ENCODE measurements around the gene LHFPL3.
"Not testable (repeated sequence)": the region's sequence is repeated elsewhere in the genome, so short reads cannot be mapped to it uniquely, and the experiment has no call there.

LHFPL3 gene

DNA sequence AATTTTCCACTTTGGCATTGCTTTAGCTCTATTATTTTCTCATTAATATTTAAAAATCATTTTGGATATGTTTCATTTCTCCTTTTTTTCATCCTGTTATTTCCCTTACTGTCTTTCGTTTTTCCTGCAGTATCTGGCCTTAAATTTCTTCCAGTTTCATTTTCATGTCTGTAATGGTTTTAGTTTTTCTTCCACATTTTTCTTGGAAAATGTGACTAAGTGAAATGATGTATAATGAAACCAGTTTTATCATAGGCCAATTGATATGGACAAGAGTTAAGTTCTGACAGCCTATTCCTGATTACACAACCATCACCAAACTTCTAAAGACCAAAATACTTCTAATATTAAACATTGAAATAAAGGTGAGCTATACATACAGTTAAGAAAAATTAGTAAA lies 158.5 kb downstream of the LHFPL3 start:
- DNase-seq, result no peak

DNA sequence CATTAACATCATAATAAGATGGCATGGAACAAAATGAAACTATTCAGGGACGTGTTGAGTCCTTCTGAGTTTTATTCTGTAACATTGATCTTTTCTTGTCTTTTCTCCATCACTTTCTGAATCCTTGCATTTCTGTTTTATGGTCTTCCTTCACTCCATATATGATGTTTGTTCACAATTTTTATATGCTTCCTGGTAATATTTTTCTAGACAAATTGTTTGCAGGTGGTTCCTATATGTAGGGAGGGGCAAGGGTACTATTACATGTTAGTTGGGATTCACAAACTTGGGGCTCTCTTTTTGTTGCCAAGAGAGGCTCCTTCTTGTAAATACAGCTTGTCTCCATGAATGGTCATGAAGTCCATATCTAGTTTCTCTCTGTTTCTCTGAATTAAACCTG lies 159.2 kb downstream of the LHFPL3 start:
- no peak for DNase-seq

DNA sequence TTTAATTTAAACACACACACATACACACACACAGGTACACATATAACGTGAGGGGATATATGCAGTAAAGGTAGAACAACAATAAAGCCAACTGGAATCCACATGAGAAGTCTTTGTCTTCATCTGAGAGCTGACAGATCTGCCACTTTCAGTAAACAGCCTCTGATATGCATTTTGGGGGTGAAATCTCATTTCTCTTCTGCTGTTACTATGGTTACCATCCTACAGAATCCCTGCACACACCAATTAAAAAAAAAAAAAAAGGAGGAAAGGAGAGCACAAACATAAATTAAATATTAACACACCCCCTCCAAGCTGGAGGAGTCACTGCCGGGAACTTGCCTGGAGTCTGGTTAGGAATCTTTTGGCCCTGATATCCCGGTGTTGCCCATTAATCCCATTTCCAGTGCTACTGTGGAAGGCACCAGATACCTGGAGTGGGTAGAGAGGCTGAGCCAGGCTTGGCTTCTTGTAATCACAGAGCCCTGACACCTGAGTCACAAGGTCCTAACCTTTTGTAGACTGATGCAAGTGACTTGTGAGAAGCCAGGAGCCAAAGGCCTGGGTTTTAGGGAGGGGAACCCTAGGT lies 169.1 kb downstream of the LHFPL3 start:
- no peak for DNase-seq

DNA sequence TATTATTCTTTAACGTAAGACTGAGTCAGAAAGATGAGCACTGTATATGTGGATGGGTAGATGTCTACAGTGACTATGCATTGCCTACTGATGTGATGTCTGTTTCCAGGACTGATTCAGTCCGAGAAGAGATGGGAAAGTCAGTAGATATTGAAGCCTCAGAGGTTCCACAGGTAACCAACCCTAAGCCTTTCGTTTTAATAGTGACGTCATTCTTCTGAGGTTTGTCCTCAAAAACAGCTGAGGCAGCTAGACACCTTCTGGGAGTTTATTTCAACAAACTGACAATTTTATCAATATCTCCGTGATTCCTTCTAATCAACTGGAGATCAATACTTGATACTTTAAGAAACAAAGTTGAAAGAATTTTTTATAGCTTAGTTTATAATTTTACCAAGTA lies 171.6 kb downstream of the LHFPL3 start:
- no peak for DNase-seq

DNA sequence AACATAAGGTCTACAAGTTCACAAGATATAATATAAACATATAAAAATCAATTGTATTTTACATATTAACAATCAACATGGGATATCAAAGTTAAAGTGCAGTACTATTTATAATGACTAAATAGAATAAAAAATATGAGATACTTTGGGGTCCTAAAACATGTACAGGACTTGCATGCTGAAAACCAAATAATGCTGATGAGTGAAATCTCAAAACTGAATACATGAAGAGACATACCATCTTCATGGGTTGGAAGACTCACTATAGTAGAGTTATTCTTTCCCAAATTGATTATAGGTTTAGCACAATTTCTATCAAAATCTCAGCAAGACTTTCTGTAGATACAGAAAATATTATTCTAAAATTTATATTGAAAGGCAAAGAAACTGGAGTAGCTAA lies 181.5 kb downstream of the LHFPL3 start:
- no peak for DNase-seq

DNA sequence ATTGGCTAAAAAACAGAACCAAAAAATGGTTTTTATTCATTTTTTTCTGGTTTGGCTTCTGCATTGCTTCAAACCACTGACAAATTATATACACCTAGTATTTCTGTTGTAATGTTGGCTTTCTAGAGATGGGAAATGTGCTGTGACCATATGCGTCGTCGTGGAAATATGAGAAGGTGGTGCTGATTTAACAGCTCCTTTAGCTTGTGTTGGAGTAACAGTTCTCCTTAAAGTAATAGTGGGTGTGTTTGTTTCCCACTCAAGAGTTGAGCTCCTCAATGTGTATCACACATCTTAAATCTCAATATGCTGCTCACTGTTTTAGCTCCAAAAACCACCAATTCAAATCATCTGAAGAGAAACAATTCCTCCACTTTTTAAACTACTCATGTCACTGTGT lies 196.4 kb downstream of the LHFPL3 start:
- no peak for DNase-seq

DNA sequence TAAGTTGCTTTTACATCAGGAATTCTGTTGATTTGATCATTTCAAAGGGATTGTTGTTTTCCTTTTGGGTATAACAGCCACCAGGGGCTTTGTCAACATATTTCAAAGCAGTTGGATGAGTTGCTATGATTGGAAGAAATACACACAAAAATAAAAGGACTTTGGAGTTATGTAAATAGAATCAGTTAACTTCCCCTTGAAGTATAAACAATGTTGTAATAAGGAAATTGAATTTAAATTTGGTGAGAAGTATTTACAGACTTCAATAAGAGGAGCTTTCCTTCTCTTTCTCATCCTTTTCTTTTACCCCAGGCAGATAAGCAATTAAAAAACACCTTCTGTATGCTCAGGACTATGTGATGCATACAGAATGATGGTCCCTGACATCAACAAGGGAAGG lies 199.7 kb downstream of the LHFPL3 start:
- no peak for DNase-seq

DNA sequence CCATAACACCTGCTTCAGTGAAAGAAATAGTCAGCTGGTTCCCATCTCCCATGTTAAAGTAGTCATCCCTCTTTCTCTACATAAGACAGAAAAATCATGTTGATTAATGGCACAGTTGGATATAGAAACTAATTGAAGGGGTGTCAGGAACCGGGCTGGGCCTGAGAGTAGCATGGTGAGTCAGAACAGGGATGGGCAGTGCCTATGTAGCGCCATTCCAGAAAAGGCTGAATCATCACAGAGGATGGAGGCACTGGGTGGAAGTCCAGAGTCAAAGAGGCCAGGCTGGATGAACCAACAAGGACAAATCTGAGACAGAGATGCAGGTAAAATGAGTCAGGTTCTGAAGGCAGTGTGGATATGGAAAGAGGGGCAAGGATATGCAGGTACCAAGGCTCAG lies 201.2 kb downstream of the LHFPL3 start:
- DNase-seq, result no peak

DNA sequence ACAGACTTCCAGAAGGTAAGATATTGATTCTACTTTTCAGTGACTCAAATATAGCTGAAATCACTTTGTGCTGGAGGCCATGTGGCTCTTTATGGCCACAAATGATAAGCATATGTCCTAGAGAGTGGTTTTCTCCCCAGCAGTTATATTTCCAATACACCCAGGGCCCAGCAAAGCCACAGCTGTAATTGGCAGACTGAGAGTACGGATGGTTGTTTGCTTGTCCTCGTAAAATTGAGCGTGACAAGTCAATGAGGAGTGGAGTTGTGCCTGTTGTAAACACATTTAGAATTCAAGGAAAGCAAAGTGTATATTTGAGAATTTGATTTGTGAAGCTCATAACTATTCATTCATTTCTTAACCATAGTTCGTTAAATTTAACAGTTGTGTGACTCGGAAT lies 201.8 kb downstream of the LHFPL3 start:
- DNase-seq, result no peak

DNA sequence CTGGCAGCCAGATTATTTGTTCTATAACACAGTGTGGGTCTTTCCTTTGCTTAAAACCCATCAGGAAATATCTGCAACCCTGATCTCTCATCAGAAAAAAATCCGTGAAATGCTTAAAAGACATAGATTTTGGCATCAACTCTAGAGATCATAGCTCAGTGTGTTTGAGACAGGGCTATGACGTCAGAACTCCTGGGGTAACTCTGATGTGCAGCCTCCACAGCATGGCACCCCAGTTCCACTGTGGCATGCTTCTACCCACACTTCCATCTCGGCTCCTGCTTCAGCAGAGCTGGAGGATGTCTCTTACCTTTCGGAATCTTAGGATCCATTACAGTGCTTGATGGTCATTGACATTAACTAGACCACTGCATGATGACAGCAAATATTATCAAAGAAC lies 205.7 kb downstream of the LHFPL3 start:
- no peak for DNase-seq

DNA sequence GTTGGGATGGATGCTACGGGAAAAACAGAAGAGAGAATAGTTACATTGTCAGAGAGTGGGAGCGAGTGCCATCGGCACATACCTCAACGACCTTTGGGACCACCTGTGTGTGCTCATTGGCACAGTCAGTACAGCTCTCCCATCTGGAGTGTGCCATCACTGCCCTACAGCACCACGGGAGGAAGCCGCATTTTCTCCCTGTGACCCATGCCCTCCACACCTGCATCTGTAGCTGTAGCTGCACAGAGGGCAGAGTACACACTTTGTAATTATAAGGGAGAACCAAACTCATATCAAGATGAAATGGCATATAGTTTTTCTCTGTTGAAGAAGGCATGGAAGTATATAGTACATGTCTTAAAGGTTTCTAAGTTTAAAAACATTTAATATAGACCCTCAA lies 207.4 kb downstream of the LHFPL3 start:
- DNase-seq, result no peak

DNA sequence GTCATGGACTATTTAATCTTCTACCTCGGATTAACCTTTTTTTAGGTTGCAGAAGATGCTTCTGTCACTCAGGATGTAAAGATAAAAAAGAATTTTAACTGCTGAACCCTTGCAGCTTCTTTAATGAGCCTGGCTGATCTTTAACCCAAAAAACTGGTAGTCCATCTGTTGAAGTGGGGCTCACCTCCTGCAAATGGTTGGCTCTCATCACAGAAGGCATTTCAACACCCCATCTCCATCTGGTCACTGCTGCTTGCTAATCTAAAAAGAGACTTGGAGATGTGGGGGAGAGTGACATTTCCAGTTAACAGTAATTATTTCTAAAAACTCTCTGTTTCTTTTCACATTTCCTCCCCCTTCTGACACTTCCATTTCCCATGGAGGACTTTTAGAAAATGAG lies 208.6 kb downstream of the LHFPL3 start:
- DNase-seq, result no peak

DNA sequence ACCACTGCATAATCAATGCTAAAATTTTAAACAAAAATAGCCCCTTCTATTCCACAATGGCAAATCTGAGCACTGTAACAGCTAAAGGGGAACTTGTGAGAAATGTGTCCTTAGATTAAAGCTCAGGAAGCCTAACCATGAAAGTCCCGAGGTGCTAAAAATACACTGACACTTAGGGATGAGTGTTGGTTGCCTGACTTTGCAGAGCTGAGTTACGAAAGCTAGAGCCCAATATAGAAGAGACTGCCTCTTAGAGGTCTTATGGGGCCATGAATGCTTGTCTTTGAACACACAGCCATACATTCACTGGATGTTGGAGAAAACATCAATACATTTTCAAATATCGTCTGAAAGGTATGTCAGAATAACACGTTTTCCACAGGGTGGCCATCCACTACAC lies 209.7 kb downstream of the LHFPL3 start:
- DNase-seq, result no peak

DNA sequence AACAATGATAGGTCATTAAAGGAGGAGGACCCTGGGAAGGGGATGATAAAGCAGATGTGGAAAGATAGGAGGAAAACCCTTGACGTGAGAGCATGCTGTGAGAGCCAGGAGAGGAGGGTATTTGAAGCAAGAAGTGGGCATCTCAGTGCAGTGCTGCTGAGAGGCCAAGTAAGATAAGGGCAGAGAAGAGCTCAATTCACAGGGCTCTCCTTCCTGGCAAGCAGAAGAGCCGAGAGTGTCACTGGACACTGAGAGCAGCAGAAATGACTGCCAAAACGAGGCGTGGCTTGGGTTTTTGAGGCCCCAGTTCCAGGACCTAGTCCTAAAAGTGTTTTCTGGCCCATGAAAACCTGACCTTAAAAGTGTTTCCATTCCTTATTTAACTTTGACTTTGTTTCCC lies 213.5 kb downstream of the LHFPL3 start:
- no peak for DNase-seq

DNA sequence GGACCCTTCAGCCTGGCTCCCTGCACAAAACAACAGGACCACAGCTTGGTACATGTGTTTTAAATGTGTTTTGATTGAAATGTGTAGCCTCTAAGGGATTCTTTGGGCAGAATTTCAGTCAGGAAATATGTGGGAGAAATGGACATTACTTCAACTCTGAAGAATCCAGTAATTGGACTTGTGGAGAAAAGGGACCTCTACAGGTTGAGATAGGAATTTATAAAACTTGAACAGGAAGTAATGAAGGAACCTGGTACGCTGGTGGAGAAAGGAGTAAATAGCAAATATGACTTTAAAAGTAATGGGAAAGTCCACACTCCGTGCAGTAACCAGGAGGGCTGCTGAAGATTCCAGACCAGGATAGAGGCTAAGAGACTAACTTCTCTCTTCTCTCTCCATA lies 220.5 kb downstream of the LHFPL3 start:
- DNase-seq, result no peak

DNA sequence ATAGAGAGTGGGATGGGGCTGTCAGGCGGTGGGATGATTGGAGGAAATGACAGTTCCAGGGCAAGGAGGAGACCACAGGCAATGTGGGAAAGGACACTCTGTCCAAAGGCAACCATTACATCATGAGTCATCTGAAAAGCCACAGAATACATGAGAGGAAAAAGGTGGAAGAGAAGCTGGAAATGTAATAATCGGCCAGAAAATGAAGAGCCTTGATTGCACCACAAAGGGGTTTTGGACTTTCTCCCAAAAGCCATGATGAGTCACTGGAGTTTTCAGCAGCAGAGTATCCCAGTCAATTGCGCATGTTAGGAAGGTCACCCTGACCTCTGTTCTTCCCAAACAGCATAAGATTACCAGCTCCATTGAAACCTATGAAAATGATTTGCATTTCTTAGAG lies 222.0 kb downstream of the LHFPL3 start:
- DNase-seq, result no peak

DNA sequence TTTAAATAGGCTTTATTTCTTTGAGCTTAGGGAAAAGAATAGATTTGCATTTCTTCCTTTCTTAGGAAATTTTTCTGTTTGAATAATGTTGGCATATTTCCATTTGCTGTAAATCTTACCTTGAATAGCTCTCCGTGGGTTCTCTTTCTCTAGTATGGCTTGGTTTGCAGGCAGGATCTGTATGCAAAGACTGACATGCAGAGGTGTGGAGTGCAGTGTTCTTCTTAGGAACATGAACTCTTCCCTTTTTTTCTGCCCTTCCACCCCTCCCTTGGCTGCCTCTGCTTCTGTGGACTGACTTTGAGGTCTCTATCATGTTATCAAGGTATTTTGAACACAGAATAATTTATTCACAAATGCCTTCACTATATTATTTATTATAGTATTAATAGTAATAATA lies 222.8 kb downstream of the LHFPL3 start:
- no peak for DNase-seq

DNA sequence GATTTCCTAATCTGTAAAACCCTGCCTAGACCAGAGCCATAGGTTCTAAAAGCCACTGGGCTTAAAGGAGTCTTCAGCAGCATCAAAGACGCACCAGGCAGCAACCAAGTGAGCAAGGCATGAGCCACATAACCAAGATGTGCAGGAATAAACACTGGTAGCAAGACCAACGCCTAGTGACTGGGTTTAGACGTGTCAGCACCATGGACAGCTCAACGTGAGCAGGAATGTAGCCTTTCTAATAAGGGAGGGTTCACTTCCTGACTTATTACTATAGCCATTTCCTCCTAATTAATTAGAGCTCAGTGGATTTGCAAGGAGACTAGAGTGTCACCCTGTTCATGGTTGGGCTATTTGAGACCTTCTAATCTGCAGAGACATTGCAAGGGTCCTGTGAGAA lies 223.7 kb downstream of the LHFPL3 start:
- no peak for DNase-seq

DNA sequence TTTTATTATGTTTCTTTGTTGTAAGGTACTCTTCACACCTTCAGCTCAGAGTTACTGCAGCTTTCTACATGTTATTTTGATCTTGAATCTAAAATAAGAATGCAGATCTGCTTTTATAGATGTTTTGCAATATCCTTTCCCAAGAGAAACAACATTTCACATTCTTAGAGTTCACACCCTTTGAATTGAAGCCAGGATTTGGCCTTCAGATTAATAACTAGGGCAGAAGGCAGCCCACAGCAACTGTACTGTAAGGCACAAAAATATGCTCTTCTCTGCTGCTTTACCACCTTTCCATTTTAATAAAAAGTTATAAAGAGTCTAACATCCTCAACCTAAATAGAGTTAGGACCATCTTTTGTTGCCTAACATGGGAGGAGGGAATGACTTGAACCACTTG lies 224.7 kb downstream of the LHFPL3 start:
- no peak for DNase-seq

DNA sequence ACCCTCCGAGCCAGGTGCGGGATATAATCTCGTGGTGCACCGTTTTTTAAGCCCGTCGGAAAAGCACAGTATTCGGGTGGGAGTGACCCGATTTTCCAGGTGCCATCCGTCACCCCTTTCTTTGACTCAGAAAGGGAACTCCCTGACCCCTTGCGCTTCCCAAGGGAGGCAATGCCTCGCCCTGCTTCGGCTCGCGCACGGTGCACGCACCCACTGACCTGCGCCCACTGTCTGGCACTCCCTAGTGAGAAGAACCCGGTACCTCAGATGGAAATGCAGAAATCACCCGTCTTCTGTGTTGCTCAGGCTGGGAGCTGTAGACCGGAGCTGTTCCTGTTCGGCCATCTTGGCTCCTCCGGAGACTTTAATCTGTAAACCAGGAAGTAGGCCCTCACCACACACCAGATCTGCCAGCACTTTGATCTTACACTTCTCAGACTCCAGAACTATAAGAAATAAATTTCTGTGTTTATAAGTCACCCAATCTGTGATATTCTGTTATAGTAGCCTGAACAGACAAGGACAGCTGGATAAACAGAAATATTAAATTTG lies 235.0 kb downstream of the LHFPL3 start:
- DNase-seq, result not testable (repeated sequence)

DNA sequence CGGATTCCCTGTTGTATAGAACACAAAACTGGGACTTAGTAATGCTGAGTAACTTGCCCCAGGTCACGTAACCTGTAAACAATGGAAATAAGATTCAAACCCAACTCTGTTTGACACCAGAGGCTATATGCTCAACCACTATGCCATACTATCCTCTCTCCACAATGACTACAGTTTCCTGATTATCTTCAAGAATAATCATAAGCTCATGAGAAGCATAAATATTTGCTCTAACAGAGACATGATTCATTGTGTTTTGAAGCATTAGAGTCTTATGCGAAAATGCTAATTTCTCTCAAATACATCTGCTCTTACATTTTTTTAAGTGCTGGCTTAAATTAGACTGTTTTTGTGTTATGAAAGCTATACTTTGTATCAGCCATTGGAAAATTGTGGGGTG lies 241.3 kb downstream of the LHFPL3 start:
- no peak for DNase-seq

DNA sequence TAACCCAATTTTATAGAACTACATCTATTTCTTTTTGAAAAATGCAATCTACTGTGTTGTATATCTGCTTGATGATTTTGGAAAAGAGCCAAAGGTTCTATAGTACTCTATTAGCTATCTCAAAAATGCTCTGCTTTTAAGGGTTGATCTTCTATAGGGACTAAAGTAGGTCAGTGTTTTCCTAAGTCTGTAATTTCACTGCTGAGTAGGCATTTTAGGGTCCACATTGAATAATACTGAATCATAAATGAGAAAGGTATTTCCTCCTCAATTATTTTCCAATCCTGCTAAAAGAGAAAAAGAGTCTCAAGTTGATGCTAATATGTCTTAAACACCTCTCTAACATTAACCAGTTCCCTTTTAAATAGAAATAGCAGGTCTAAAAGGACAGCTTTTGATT lies 244.2 kb downstream of the LHFPL3 start:
- DNase-seq, result no peak

DNA sequence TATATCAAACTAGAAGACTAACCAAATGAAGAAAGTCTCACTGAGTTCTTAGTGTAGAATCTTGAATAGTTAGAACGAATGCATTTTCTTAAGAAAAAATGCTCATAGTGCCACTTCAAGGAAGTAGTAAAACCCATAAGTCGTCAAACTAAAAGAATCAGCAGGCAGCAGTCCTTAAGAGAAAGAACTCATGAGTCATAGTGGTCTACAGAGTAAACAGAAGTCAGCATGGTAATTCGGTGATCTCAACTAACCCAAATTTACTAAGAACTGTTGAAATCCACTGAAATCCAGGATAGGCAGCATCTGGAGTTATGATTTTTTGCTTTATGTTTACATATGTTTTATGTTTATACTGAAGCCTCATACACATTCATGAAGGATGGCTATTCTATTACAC lies 256.2 kb downstream of the LHFPL3 start:
- DNase-seq, result no peak

DNA sequence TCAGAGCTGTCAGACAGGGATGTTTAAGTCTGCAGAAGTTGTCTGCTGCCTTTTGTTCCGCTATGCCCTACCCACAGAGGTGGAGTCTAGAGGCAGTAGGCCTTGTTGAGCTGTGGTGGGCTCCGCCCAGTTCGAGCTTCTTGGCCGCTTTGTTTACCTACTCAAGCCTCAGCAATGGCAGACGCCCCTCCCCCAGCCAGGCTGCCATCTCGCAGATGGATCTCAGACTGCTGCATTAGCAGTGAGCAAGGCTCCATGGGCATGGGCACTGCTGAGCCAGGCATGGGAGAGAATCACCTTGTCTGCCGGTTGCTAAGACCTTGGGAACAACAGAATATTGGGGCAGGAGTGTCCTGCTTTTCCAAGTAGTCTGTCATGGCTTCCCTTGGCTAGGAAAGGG lies 267.2 kb downstream of the LHFPL3 start:
- DNase-seq, result not testable (repeated sequence)

DNA sequence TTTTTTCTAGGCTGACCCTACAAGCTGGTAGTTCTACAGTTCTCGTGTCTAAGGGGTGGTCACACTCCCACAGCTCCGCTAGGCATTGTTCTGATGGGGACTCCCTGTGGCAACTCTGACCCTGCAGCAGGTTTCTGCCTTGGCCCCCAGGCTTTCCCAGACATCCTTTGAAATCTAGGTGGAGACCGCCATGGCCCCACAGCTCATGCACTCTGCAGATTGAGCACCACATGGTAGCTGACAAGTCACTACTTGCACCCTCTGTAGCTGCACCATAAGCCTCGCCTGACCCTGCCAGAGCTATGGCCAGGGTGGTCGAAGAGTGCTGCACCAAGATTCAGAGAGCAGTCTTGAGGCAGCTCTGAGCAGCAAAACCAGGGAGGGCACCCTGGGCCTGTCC lies 275.6 kb downstream of the LHFPL3 start:
- no peak for DNase-seq

DNA sequence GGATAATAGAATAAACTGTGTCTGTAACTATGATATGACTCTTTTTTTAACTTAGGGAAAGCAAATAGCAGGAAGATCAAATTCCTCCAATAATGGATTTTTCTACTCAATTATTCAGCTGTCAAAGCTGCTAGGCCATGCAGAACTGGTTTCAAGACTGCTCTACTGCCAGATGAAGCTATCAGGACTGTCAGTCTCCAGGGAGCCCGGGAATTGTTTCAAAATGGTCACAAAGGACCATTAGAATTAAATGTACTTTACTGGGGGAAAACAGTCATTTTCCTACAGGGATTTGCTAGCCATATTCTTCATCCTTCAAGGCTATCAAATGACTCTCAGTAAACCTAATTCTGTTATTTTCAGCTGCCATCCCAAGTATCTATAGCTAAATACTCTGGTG lies 276.3 kb downstream of the LHFPL3 start:
- DNase-seq, result no peak

Measured in activated CD4-positive, alpha-beta T cell treated with anti-CD3 and anti-CD28 coated beads, Interleukin-2, amount 50 U/mL, for 4 hours (primary cell).